Renal pelvis (tissue), 12 donors: ENCODE results near the gene SNTG2. TPM values are rescaled to one million over a fixed set of nuclear protein-coding genes. Genes with fewer than 3 reads are reported as not detected.
"Not testable (repeated sequence)": the region's sequence is repeated elsewhere in the genome, so short reads cannot be mapped to it uniquely, and the experiment has no call there.

Source experiments
- DNase-seq: peaks from one replicate; pipeline ENCODE4 v3.0.0-alpha.2; 2013
- long read RNA-seq, 16 experiments: transcript quantifications; one replicate each; lab custom pipeline, GENCODE V29; 2026
- polyA plus RNA-seq, 3 donors: library from polyadenylated mRNA; unstranded; fragments of 120-200 nt; gene quantifications; one replicate each; pipeline ENCODE4 v1.2.1, GENCODE V29; 2013; ENCODE audit not compliant: insufficient read length in 3 of 3

SNTG2 gene
- polyA plus RNA-seq = 1 to 10 TPM; 2.0 to 4.1 (median 3.7) TPM
- long read RNA-seq, donor 1 = 0 reads
- long read RNA-seq, donor 2 = 0 reads
- long read RNA-seq, donor 3 = 0 reads
- long read RNA-seq, donor 4 = 0 reads
- long read RNA-seq, donor 5 = 0 reads
- long read RNA-seq, donor 6 = 0 reads
- long read RNA-seq, donor 7 = 0 reads
- long read RNA-seq, donor 8 = 0 reads
- long read RNA-seq, donor 9 = 0 reads
- long read RNA-seq, donor 10 = 0 reads
- long read RNA-seq, donor 11 = 0 reads
- long read RNA-seq, donor 12 = 0 reads
- long read RNA-seq, donor 13, partial matches to known transcripts = 0 of 1 reads
- long read RNA-seq, donor 13, other reads (novel, unspliced or antisense) = 0 of 1 reads
- long read RNA-seq, donor 14 = 0 reads
- long read RNA-seq, donor 15 = 0 reads
- long read RNA-seq, donor 16 = 0 reads

DNA sequence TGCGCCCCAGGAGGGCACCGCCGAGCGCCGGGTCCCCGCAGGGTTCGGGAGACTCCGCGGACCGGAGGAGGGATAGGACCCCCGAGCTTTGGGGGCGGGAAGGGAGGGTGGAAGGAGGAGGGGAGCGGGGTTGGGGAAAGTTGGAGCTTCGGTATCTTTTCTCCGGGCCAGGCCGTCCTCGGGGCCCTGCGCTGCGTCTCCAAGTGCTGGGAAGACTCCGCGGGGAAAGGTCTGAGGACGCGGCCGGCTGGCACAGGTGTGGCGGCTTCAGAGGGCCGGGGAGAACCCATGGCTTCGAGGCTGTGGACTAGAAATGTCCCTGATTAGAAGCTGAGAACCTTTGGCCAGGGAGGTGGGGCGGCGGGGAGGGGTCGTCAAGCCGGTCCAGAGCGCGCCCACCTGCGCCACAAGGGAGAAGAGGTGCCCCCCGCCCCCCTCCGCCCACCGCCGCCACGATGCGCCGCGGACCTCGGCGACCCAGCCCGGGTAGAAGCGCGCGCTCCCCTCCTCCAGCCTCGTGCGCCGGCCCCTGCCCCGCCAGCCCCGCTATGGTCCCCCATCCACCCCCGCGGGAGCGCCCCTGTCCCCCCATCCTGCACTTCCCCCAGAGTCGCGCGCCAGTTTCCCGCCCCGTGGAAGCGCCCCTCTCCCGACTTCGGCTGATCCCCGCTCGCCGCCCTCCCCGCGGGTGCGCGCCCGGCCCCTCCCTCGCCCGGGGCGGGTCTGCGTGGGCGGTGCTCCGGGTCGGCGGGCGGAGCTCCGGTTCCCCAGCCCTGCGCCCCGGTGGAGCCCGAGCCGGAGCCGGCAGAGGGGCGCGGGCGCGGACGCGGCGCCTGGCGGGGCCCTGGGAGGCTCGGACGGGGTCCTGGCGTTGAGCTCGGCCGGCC lies at the start of gene SNTG2:
Gene SNTG2 (plus strand): TSS at position 770 of the 887 bp plus-strand sequence. CDS start 148 bp downstream, outside the sequence.
- no peak for DNase-seq

GRCh38 chr2:902584-902983 lies 48.1 kb upstream of the SNTG2 start:
- no peak for DNase-seq

- DNase-seq = no peak
These were observed 47.3 kb upstream of the SNTG2 start for GRCh38 chr2:903223-903900.

DNA sequence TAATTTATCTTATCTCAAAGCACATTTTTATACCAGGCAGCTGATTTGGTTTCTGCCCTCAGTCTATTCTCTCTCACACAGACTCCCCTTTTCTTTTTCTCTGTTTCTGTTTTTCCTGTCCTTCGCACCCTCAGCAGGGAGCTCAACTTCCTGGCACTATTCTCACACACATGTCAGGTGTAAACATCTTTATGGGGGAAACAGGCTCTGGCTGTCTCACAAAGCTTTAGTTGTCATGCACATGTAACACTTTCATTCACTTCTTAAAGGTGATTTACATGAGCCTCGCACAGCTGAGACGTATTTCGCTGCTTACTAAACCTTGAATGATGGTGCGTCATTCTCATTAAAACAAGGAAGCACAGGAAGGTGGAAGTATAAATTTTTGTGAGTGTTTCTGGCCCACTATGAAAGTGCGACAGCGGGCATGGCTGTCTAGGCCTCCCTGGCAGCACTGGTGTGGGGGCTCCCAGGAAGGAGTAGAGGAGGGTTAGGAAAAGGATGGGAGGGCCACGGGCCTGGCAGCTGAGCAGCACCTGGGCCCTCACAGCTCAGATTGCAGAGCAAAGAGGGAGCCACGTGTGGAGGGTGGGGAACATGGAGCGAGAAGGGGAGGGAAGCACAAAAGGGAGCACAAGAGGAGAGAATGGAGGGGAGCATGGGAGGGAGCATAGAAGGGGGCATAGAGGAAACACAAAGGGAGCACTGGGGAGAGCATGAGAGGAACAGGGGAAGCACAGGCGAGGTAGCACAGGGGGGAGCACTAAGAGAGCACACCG lies 46.2 kb upstream of the SNTG2 start:
- no peak for DNase-seq

DNA sequence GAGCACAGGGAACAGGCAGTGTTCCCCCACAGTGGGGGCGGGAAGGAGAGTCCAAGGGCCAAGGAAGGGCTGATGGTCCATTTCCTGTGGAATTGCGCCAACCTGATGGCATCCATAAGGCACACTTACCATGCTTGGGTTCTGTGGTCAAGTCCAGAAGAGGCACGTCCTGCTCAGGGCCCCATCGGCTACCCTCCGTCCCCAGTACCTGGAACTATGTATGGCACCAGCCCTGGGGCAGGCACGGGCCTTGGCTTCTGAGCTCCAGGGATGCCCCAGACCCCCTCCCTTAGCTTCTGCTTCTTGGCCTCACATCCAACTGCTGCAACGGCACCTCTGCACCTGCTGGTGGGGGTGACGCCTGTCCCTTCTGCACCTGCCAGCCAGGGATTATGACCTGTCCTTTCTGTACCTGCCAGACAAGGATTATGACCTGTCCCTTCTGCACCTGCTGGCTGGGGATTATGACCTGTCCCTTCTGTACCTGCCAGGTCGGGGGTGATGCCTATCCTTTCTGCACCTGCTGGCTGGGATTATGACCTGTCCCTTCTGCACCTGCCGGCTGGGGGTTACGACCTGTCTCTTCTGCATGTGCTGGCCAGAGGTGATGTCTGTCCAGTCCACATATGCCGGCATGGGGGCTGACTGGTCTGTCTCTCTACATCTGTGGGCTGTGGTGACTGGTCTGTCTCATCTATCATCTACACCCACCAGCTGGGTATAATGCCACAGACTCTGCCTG lies 45.4 kb upstream of the SNTG2 start:
- no peak for DNase-seq

- no peak for DNase-seq
These were observed 44.9 kb upstream of the SNTG2 start for GRCh38 chr2:905833-906140.

- DNase-seq = no peak
These were observed 42.9 kb upstream of the SNTG2 start for GRCh38 chr2:907706-908105.

GRCh38 chr2:908568-908967 lies 42.1 kb upstream of the SNTG2 start:
- DNase-seq = no peak

GRCh38 chr2:909764-910379 lies 40.8 kb upstream of the SNTG2 start:
- DNase-seq = not testable (repeated sequence)

- no peak for DNase-seq
These were observed 40.0 kb upstream of the SNTG2 start for GRCh38 chr2:910698-911097.

DNA sequence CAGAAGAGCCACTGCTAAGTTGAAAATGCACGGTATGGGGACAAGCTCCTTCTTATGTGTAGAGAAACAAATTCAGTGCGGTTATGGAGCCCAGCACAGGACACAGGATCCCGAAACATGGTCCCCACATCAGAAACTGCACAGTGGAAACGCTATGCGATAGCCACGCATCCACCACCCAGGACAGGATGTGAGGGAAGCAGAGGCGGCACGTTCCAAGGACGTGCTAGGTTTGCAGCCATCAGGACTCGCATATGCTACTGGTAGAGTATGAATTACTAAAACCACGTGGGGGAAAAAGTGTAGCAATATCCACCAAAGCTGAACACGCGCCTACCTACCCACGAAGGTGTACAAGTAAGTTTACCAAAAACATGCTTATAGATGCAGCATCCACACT lies 34.7 kb upstream of the SNTG2 start:
- DNase-seq = no peak

DNA sequence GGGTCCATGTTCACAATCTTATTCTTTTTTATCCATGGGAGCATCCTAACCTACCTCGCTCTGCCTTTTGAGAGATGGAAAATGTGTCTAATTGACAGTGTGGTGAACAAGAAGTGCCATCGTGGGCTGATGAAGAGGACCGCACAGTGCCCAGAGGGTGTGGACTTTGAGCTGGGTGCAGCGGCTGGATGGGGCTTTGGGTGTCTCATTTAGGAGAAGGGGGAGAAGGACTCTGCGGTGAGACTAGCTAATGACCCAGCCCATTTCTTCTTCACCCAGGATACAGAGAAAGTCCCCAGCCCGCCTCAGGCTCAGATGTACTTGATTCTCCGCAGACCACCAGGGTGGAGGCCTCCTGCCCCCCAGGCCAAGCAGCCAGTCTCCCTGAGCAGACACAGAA lies 33.7 kb upstream of the SNTG2 start:
- no peak for DNase-seq

DNA sequence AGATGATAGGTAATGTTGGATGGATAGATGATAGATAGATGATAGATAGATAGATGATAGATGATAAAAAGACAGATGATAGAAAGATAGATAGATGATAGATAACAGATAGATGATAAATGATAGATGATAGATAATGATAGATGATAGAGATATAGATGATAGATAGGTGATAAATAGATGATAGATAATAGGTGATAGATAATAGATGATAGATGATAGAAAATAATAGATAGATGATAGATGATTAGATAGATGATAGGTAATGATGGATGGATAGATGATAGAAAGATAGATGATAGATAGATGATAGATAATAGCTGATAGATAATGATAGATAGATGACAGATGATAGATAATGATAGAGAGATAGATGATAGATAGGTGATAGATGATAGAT lies 31.0 kb upstream of the SNTG2 start:
- no peak for DNase-seq

GRCh38 chr2:920573-920972 lies 30.1 kb upstream of the SNTG2 start:
- DNase-seq = no peak

- no peak for DNase-seq
These were observed 29.6 kb upstream of the SNTG2 start for GRCh38 chr2:920999-921398.

DNA sequence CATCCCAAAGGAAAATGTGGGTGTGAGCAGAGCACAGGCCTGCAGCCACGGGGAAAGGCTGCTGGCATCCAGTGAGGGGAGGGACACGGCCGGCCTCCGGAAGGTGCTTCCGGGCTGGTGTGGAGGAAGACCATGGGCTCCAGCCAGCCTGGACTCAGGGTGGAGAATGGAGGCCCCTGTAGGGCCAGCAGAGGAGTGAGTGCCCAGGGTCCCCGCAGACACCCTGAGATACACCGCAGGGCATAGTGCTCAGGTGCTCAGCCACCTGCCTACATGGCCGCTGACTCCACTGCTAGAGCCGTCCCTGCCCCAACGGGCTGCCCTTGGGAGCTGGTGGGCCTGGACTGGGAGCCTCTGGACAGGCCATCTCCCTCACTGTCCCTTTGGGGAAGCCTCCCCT lies 28.5 kb upstream of the SNTG2 start:
- DNase-seq = no peak

GRCh38 chr2:923832-924601 lies 26.6 kb upstream of the SNTG2 start:
- DNase-seq = no peak

DNA sequence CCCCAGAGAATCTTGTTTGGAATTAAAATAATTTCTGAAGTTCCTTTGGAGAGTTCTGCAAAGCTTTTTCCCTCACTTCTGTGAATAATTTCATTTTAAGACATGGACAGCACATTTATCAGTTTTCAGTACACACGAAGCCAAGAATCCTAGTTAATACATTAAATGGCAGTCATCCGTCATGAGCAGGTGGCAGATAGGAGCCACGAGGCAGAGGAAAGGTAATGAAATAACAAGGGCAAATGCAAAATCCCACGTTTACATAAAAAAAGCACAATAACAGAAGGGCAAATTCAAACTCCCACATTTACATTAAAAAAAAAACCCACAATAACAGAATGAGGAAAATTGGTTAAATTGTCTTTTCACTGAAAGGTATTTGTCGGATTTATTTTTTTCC lies 25.9 kb upstream of the SNTG2 start:
- no peak for DNase-seq

GRCh38 chr2:925309-925708 lies 25.3 kb upstream of the SNTG2 start:
- DNase-seq = no peak

- DNase-seq = no peak
These were observed 24.9 kb upstream of the SNTG2 start for GRCh38 chr2:925711-926110.
